Measurements from ENCODE around the gene STX7.
"Not testable (repeated sequence)": the region's sequence is repeated elsewhere in the genome, so short reads cannot be mapped to it uniquely, and the experiment has no call there.

STX7 gene
- 25.8 to 60.6 (median 48.3) reads per million in 4 experiments for total RNA-seq

- peak; percentile 80 for DNase-seq
Observed at GRCh38 chr6:132512638-132513632, at the start of gene STX7. Gene STX7, minus strand, starts transcription at chr6:132513116. Its CDS starts 9,586 bp downstream, at chr6:132503530.

GRCh38 chr6:132560087-132560486 lies 47.2 kb upstream of the STX7 start:
- not testable (repeated sequence) for DNase-seq

GRCh38 chr6:132552372-132552771 lies 39.5 kb upstream of the STX7 start, which contains the start of gene TAAR8:
Gene TAAR8, plus strand, starts transcription at chr6:132552672. Its CDS starts 21 bp downstream, at chr6:132552693.
- no peak for DNase-seq

- DNase-seq: no peak
Observed at GRCh38 chr6:132551214-132551613, 38.3 kb upstream of the STX7 start.

GRCh38 chr6:132548746-132549463 lies 36.0 kb upstream of the STX7 start:
- DNase-seq: no peak

GRCh38 chr6:132544826-132545225 lies 31.9 kb upstream of the STX7 start:
- DNase-seq: no peak

GRCh38 chr6:132537977-132538376 lies 25.1 kb upstream of the STX7 start, which contains the start of gene TAAR9:
Gene TAAR9, plus strand, starts transcription at chr6:132538277. Its CDS starts 13 bp downstream, at chr6:132538290.
- no peak for DNase-seq

- no peak for DNase-seq
Observed at GRCh38 chr6:132537145-132537544, 24.2 kb upstream of the STX7 start.

GRCh38 chr6:132534546-132534945 lies 21.6 kb upstream of the STX7 start:
- DNase-seq: not testable (repeated sequence)

GRCh38 chr6:132530293-132530974 lies 17.5 kb upstream of the STX7 start:
- peak; percentile 62 for DNase-seq

- no peak for DNase-seq
Observed at GRCh38 chr6:132527791-132528190, 14.9 kb upstream of the STX7 start.

- DNase-seq: no peak
Observed at GRCh38 chr6:132526461-132526860, 13.5 kb upstream of the STX7 start.

GRCh38 chr6:132525866-132526265 lies 12.9 kb upstream of the STX7 start:
- no peak for DNase-seq

GRCh38 chr6:132524646-132525045 lies 11.7 kb upstream of the STX7 start:
- DNase-seq: no peak

- no peak for DNase-seq
Observed at GRCh38 chr6:132520953-132521352, 8.0 kb upstream of the STX7 start.

GRCh38 chr6:132515386-132515785 lies 2.5 kb upstream of the STX7 start:
- DNase-seq: no peak

GRCh38 chr6:132513831-132514545 lies 1.1 kb upstream of the STX7 start:
- DNase-seq: no peak

GRCh38 chr6:132512342-132512637 lies 626 bp downstream of the STX7 start:
- DNase-seq: no peak

GRCh38 chr6:132511831-132512220 lies 1.1 kb downstream of the STX7 start:
- DNase-seq: no peak

- DNase-seq: no peak
Observed at GRCh38 chr6:132511210-132511830, 1.6 kb downstream of the STX7 start.

GRCh38 chr6:132506869-132507808 lies 5.8 kb downstream of the STX7 start:
- DNase-seq: no peak
